Activated naive CD4-positive, alpha-beta T cell (primary cell): ENCODE results near the gene PGM2L1.

Source experiments
- DNase-seq, 4 experiments: peaks; one replicate each; lab custom pipeline; 2025; lab: John Stamatoyannopoulos, UW

The PGM2L1 gene

GRCh38 chr11:74299015-74299414 lies 99.2 kb downstream of the PGM2L1 start:
- no peak for DNase-seq

GRCh38 chr11:74297484-74297883 lies 100.7 kb downstream of the PGM2L1 start:
- DNase-seq: no peak

GRCh38 chr11:74288911-74289310 lies 109.3 kb downstream of the PGM2L1 start:
- no peak for DNase-seq

GRCh38 chr11:74288161-74288560 lies 110.1 kb downstream of the PGM2L1 start:
- DNase-seq: no peak

GRCh38 chr11:74284466-74284865 lies 113.8 kb downstream of the PGM2L1 start:
- no peak for DNase-seq

GRCh38 chr11:74283580-74284180 lies 114.6 kb downstream of the PGM2L1 start:
- no peak for DNase-seq

GRCh38 chr11:74282914-74283371 lies 115.3 kb downstream of the PGM2L1 start:
- no peak for DNase-seq

- DNase-seq: no peak
Observed at GRCh38 chr11:74282421-74282820, 115.8 kb downstream of the PGM2L1 start.

GRCh38 chr11:74280494-74280893 lies 117.7 kb downstream of the PGM2L1 start:
- DNase-seq: no peak
